HG02798 (cell line): ENCODE results near the gene PARD3.

Experiments used
- ATAC-seq: cut with Tn5 transposase; IDR thresholded peaks from one replicate; pipeline ENCODE4 v1.9.1; 2021; ENCODE audit warnings: mild to moderate bottlenecking; ENCODE audit not compliant: unreplicated experiment, poor library complexity

Gene PARD3

DNA sequence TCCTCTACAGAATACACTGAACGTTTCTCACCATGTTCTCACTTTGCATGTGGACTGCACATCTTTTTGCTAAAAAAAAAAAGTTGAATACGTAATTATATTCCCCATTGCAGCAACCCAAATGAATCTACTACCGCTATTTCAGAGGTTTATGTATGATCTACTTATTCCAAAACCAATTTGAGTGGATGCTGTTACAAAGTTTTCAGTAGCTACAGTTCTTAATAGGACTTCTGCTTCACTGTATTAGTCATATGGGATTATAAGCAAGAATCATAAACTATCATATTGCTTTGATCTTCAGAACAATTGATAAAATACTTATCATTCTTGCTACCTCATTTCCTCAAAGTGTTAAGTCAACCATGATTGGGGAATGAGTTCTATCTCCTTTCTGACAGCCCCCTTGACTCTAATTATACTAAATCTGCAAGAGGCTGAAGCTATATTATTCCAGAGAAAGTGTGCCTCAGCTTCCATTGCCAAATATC, 257.0 kb downstream of the PARD3 start:
- no peak for ATAC-seq

GRCh38 chr10:34557173-34557572, 257.9 kb downstream of the PARD3 start:
- no peak for ATAC-seq

GRCh38 chr10:34555653-34556052, 259.4 kb downstream of the PARD3 start:
- no peak for ATAC-seq

GRCh38 chr10:34553747-34554146, 261.3 kb downstream of the PARD3 start:
- ATAC-seq: no peak

- ATAC-seq: no peak
Measured at GRCh38 chr10:34551295-34551694, 263.8 kb downstream of the PARD3 start.

DNA sequence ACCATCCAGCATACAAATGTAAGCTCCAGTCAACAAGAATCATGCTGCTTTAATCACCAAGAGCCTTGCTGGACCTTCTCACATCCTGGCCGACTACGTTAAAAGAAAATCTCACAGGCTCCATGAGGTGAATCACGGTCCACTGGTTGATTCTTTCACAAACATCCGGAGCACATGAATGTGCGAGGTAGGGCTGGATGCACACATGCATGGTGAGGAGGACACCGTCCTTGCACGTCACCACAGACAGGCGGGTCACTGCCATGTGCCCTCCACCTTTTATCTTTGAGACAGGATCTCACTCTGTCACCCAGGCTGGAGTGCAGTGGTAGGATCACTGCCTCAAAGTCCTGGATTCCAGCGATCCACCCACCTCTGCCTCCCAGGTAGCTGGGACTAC, 265.1 kb downstream of the PARD3 start:
- no peak for ATAC-seq

- no peak for ATAC-seq
Measured at GRCh38 chr10:34549001-34549400, 266.1 kb downstream of the PARD3 start.

- ATAC-seq: no peak
Measured at GRCh38 chr10:34548466-34548865, 266.6 kb downstream of the PARD3 start.

DNA sequence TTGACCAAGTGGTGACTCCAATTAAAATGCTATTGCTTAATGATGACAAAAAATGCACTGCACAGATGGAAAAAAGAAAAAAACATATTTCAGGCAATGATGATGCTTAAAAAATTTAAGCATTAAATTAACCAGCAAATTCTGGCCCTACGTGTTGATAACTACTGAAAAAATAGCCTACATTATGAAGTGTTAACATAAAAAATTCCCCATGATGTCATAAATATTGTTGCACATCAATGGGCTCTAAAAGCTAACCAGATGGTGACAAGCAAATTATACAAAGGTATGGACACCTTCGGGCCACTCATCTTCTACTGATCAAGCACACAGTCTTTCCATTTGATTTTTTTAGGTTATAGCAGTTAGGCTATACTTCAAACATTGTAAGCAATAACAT, 267.4 kb downstream of the PARD3 start:
- no peak for ATAC-seq

DNA sequence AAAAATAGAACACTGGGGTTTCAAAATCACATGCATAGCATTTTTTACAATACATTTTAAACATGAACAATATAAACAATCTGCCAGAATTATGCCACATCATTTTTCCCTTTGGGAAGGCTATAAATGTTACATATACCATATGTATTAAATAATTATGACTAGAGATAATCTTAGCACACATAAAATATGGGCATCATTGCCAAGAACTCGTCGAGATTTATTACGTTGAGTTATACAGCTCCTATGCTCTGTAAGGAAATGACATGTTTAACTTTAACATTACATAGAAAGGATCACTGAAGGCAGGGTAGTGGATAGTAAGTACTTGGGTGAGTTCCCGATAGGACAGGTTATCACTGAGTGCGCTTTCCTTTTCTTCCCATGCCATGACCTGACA, 267.8 kb downstream of the PARD3 start:
- no peak for ATAC-seq

GRCh38 chr10:34544400-34544799, 270.7 kb downstream of the PARD3 start:
- no peak for ATAC-seq

DNA sequence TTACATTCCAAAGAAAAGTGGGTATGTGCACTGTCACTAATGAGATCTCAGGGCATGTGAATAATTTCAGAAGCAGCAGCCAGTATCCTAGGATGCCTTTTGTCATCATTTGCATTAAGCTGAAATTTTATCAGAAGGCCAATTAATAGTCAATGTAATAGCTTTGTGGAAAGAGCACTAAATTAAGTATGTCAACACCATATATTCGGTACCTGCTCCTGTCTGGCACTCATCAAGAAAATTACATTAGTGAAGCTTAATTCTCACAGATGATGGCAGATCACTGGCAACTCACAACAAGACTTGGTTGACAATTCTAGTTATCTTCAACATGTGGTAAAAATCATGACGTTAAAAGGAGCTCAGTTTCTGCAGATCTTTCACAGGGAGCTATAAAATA, 271.4 kb downstream of the PARD3 start:
- no peak for ATAC-seq

GRCh38 chr10:34540492-34540891, 274.6 kb downstream of the PARD3 start:
- no peak for ATAC-seq

GRCh38 chr10:34539533-34540315, 275.4 kb downstream of the PARD3 start:
- ATAC-seq: no peak

DNA sequence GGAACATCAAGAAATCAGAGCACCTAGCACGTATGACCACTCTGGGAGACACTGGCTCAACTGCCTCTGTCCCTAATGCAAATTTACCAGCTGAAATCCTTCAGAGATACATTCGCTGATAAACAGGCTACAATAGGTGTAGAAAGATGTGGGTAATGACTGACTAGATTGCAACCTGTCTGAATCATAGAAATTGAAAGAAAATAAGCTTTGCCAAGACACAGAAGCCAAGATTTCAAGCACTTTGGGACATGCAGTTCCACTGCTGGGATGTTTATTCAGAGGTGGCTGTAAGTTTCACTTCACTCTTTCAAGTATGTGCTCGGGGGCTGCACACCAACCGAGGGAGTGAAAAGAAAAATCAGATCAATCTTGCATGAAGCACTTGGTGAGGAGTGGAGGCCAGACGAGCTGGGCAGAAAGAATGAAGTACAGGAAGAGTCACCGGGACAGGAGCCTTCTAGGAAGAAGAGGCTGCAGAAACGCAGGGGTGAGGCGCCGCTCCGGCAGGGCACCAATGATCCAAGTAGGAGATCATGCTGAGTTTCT, 276.7 kb downstream of the PARD3 start:
- peak; percentile 32 for ATAC-seq

GRCh38 chr10:34537629-34538231, 277.4 kb downstream of the PARD3 start:
- ATAC-seq: peak; percentile 84

- no peak for ATAC-seq
Measured at GRCh38 chr10:34535872-34536271, 279.2 kb downstream of the PARD3 start.

DNA sequence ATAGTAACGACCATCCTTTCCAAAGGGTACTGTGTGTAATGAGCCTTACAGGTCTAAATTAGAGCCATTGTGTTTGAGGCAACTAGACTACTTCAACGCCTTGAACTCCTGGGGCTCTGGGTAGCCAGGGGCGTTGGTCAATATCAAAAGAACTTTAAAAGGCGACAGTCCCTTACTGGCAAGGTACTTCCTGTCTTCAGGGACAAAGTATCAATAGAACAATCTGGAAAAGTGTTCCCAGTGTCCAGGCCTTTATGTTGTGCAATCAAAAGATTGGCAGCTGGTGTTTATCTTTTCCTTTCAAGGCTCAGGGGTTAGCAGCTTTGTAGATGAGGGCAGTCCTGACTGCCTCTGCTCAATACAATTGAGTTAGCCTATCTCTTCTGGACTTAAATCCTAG, 284.3 kb downstream of the PARD3 start:
- ATAC-seq: no peak

DNA sequence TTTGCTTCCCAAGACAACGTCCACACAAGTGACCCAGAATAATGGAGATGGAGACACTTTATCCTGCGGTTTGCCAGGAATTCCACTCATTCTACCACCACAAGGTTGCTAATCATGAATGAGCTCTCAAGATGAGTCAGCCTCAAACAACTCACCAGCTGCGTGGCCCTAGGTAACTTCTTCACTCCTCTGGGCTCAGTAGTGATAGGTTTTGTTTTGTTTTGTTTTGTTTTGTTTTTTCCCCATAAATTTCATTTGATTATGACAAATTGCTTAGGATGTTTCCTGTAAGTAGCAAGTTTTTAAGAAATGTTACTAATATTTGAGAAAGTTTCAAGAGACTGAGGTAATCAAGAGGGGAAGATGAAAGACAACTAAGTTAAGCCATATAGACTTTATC, 286.8 kb downstream of the PARD3 start:
- peak; percentile 56 for ATAC-seq

- no peak for ATAC-seq
Measured at GRCh38 chr10:34526758-34527730, 288.1 kb downstream of the PARD3 start.
